HepG2 (cell line): Measurements from ENCODE around the gene TMEM235. TPM values are rescaled to one million over a fixed set of nuclear protein-coding genes. Genes with fewer than 3 reads are reported as not detected.
A peak's percentile ranks its signal among the peaks of the same experiment; 100 is the strongest.

Experiments used
- ARID3A ChIP-seq: IDR thresholded peaks from 2 replicates; pipeline ENCODE4 v1.6.1; 2012; ENCODE audit warnings: low read depth, low read length, improper control_type of control experiment
- DNMT3B ChIP-seq: conservative IDR thresholded peaks from 2 replicates; pipeline ENCODE4 v1.6.1; 2016; ENCODE audit warnings: missing biosample characterization, control low read depth
- EZH2 ChIP-seq: conservative IDR thresholded peaks from 2 replicates; pipeline ENCODE4 v1.6.1; 2012; ENCODE audit warnings: mild to moderate bottlenecking, low read depth, low read length, moderate library complexity
- ISX ChIP-seq: sonication (generic); formaldehyde crosslinking; conservative IDR thresholded peaks from 2 replicates; pipeline ENCODE4 v1.5.0; 2020; ENCODE audit warnings: missing genetic modification reagents
- ONECUT2 ChIP-seq: sonication (generic); formaldehyde crosslinking; IDR thresholded peaks from 2 replicates; pipeline ENCODE4 v1.4.0; 2020; ENCODE audit warnings: missing genetic modification reagents
- PAF1 ChIP-seq: IDR thresholded peaks from 2 replicates; pipeline ENCODE4 v1.6.1; 2016; ENCODE audit warnings: missing genetic modification reagents, missing compliant biosample characterization
- SALL2 ChIP-seq: sonication (generic); formaldehyde crosslinking; IDR thresholded peaks from 2 replicates; pipeline ENCODE4 v1.8.1; 2023; ENCODE audit warnings: mild to moderate bottlenecking, missing genetic modification reagents, inconsistent platforms
- SMAD1 ChIP-seq: sonication (generic); formaldehyde crosslinking; IDR thresholded peaks from 2 replicates; pipeline ENCODE4 v1.4.0; 2020; ENCODE audit warnings: missing genetic modification reagents, low read depth, mild to moderate bottlenecking, borderline replicate concordance
- SRSF4 ChIP-seq: fragments of 200-400 bp; formaldehyde crosslinking; IDR thresholded peaks from one replicate; pipeline ENCODE4 v1.6.1; 2018; ENCODE audit warnings: mild to moderate bottlenecking, low read depth, low read length, moderate library complexity; ENCODE audit not compliant: poor library complexity, severe bottlenecking
- TP53 ChIP-seq: sonication (generic); formaldehyde crosslinking; conservative IDR thresholded peaks from 2 replicates; pipeline ENCODE4 v1.4.0; 2020; ENCODE audit warnings: missing genetic modification reagents
- U2AF2 ChIP-seq: fragments of 200-400 bp; formaldehyde crosslinking; IDR thresholded peaks from 2 replicates; pipeline ENCODE4 v1.6.1; 2017; ENCODE audit warnings: low read depth, mild to moderate bottlenecking, low read length
- ZMAT3 ChIP-seq: sonication (generic); formaldehyde crosslinking; conservative IDR thresholded peaks from 2 replicates; pipeline ENCODE4 v1.7.0; 2021; ENCODE audit warnings: missing genetic modification reagents
- ZNF10 ChIP-seq: sonication (generic); formaldehyde crosslinking; IDR thresholded peaks from 2 replicates; pipeline ENCODE4 v1.4.0; 2020; ENCODE audit warnings: mild to moderate bottlenecking, low read depth, missing genetic modification reagents, borderline replicate concordance
- ZNF589 ChIP-seq: sonication (generic); formaldehyde crosslinking; conservative IDR thresholded peaks from 2 replicates; pipeline ENCODE4 v1.8.0; 2022; ENCODE audit warnings: mild to moderate bottlenecking, moderate library complexity, missing genetic modification reagents
- ZNF609 ChIP-seq: sonication (generic); formaldehyde crosslinking; IDR thresholded peaks from 2 replicates; pipeline ENCODE4 v1.4.0; 2020; ENCODE audit warnings: mild to moderate bottlenecking, missing genetic modification reagents, borderline replicate concordance
- ZNF646 ChIP-seq: sonication (generic); formaldehyde crosslinking; IDR thresholded peaks from 2 replicates; pipeline ENCODE4 v1.9.0; 2021; ENCODE audit warnings: mild to moderate bottlenecking, missing genetic modification reagents
- polyA plus RNA-seq, 8 experiments: library from polyadenylated mRNA; depleted of rRNA in 3 of 8; stranded (reverse) in 7 of 8; unstranded in 1 of 8; fragments of >200 nt; fragmentation: Illumina TruSeq in 4 of 8; extraction: Trizol in 4 of 8; gene quantifications; 2 replicates each; pipeline versions ENCODE4 v1.2.1 to v1.2.3, GENCODE V29; 2011 to 2016; ENCODE audit warnings: low read depth in 4 of 8, missing spikeins in 1 of 8, mixed read lengths in 1 of 8; ENCODE audit not compliant: insufficient read depth in 1 of 8
- total RNA-seq, 5 experiments: library from RNA; depleted of rRNA; stranded (reverse); fragments of >200 nt; fragmentation: Illumina TruSeq; extraction: Trizol; gene quantifications; 2 replicates each; pipeline ENCODE4 v1.2.3, GENCODE V29; 2016; ENCODE audit warnings: low read depth in 1 of 5

The TMEM235 gene
- total and polyA plus RNA-seq, 2 of the 13 experiments (the other 11 are each of a cell fraction or from before 2014, with no cell fraction given), result not detected

- TF ChIP-seq ZNF646 (CRISPR knock-in tag) (peak; percentile 51; the same call in 1 of the 2 replicates), ZMAT3 (CRISPR knock-in tag) (peak; percentile 72; the same call in 1 of the 2 replicates), ZNF10 (CRISPR knock-in tag) (no peak), ARID3A (no peak), DNMT3B (CRISPR knock-in tag) (no peak), ISX (CRISPR knock-in tag) (peak; percentile 73; the same call in 1 of the 2 replicates), ZNF609 (CRISPR knock-in tag) (no peak; the same call in 1 of the 2 replicates), EZH2 (no peak), SRSF4 (no peak), SMAD1 (CRISPR knock-in tag) (peak; percentile 75), PAF1 (no peak), ZNF589 (peak; percentile 76), SALL2 (CRISPR knock-in tag) (peak; percentile 91), U2AF2 (no peak), ONECUT2 (CRISPR knock-in tag) (no peak), TP53 (no peak; the same call in 1 of the 2 replicates)
Measured at GRCh38 chr17:78253946-78254672, 22.7 kb downstream of the TMEM235 start (continued).
